K562 (cell line): Measurements from ENCODE around the gene OXNAD1. TPM values are rescaled to one million over a fixed set of nuclear protein-coding genes. Genes with fewer than 3 reads are reported as not detected.

Experiments used
- BCLAF1 ChIP-seq, 2 experiments: fragments of 450-650 bp in 1 of 2; IDR thresholded peaks; 2 replicates each; pipeline ENCODE4 v1.6.1; 2011 to 2017; ENCODE audit warnings: low read depth in 2 of 2, antibody characterized with exemption in 1 of 2, borderline replicate concordance in 1 of 2, low read length in 1 of 2, mild to moderate bottlenecking in 1 of 2, mixed read lengths in 1 of 2; ENCODE audit not compliant: control insufficient read depth in 1 of 2
- TRIM28 ChIP-seq: fragments of 450-650 bp; IDR thresholded peaks from 2 replicates; pipeline ENCODE4 v1.6.1; 2017
- ZKSCAN8 ChIP-seq: fragments of 200-800 bp; sonication (Bioruptor generic); IDR thresholded peaks from 2 replicates; pipeline ENCODE4 v1.6.1; 2016; ENCODE audit warnings: missing genetic modification characterization, missing compliant biosample characterization
- ZNF639 ChIP-seq, 2 experiments: fragments of 200-800 bp in 1 of 2; sonication (Bioruptor generic) in 1 of 2; sonication (generic) in 1 of 2; formaldehyde crosslinking in 1 of 2; IDR thresholded peaks in 1 of 2; conservative IDR thresholded peaks in 1 of 2; 2 replicates each; pipeline versions ENCODE4 v1.5.0 to v1.6.1; 2016 to 2020; ENCODE audit warnings: missing compliant biosample characterization in 1 of 2, missing genetic modification characterization in 1 of 2, missing genetic modification reagents in 1 of 2
- polyA plus RNA-seq, 8 experiments: library from polyadenylated mRNA; depleted of rRNA in 4 of 8; stranded (reverse) in 5 of 8; unstranded in 3 of 8; fragments of >200 nt; fragmentation: Nextera tagmentation in 2 of 8; fragmentation: Illumina TruSeq in 1 of 8; extraction: Ambion mirVana in 2 of 8; extraction: Trizol in 1 of 8; gene quantifications; 2 replicates each; pipeline versions ENCODE4 v1.2.1 to v1.2.3, GENCODE V29; 2011 to 2014; ENCODE audit warnings: inconsistent platforms in 1 of 8, missing spikeins in 1 of 8
- total RNA-seq, 7 experiments: library from RNA; depleted of rRNA in 6 of 7; stranded (reverse); fragments of >200 nt in 6 of 7; fragmentation: Illumina TruSeq in 2 of 7; extraction: Trizol in 2 of 7; gene quantifications; 2 replicates each; pipeline versions ENCODE4 v1.2.1 to v1.2.3, GENCODE V29; 2011 to 2021; ENCODE audit warnings: low replicate concordance in 1 of 7
- TF ChIP-seq, protein P1 (sequence below): fragments of 450-650 bp; IDR thresholded peaks from 2 replicates; pipeline ENCODE4 v1.6.1; 2017; ENCODE audit warnings: mild to moderate bottlenecking, moderate library complexity
- TF ChIP-seq, protein P2 (sequence below): sonication (generic); formaldehyde crosslinking; IDR thresholded peaks from 2 replicates; pipeline ENCODE4 v1.8.1; 2023; ENCODE audit warnings: mild to moderate bottlenecking, missing genetic modification reagents

The OXNAD1 gene
- total and polyA plus RNA-seq, 9 of the 15 experiments (the other 6 are each of a cell fraction or from before 2014, with no cell fraction given): 12.8 to 44.4 (median 41.1) TPM

- TF ChIP-seq, protein P1, sequence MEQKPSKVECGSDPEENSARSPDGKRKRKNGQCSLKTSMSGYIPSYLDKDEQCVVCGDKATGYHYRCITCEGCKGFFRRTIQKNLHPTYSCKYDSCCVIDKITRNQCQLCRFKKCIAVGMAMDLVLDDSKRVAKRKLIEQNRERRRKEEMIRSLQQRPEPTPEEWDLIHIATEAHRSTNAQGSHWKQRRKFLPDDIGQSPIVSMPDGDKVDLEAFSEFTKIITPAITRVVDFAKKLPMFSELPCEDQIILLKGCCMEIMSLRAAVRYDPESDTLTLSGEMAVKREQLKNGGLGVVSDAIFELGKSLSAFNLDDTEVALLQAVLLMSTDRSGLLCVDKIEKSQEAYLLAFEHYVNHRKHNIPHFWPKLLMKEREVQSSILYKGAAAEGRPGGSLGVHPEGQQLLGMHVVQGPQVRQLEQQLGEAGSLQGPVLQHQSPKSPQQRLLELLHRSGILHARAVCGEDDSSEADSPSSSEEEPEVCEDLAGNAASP: no peak
- no peak for TF ChIP-seq TRIM28
- no peak for TF ChIP-seq ZKSCAN8
- no peak for TF ChIP-seq ZNF639 (CRISPR knock-in tag; conservative IDR thresholded peaks at IDR 0.05 in 1 of 2, IDR thresholded peaks at IDR 0.05 in 1 of 2)
- no peak for TF ChIP-seq BCLAF1 (IDR thresholded peaks at IDR 0.05; ENCODE audit: borderline replicate concordance in 1 of 2, control insufficient read depth in 1 of 2, low read depth in 2 of 2, low read length in 1 of 2)
- TF ChIP-seq, protein P2, sequence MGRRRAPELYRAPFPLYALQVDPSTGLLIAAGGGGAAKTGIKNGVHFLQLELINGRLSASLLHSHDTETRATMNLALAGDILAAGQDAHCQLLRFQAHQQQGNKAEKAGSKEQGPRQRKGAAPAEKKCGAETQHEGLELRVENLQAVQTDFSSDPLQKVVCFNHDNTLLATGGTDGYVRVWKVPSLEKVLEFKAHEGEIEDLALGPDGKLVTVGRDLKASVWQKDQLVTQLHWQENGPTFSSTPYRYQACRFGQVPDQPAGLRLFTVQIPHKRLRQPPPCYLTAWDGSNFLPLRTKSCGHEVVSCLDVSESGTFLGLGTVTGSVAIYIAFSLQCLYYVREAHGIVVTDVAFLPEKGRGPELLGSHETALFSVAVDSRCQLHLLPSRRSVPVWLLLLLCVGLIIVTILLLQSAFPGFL (CRISPR knock-in tag): no peak
Observed at GRCh38 chr3:16264174-16264707, 771 bp upstream of the OXNAD1 start (continued).
